Smooth muscle cell (in vitro differentiated cells): ENCODE data around the gene JPH3. TPM values are rescaled to one million over a fixed set of nuclear protein-coding genes. Genes with fewer than 3 reads are reported as not detected.

ENCODE experiments used
- DNase-seq: peaks from one replicate; lab custom pipeline; 2025; ENCODE audit not compliant: unreplicated experiment; lab: John Stamatoyannopoulos, UW
- H2AFZ ChIP-seq: fragments of 200-600 bp; sonication (generic); 2 replicates; pipeline ENCODE4 v1.6.0; 2016; ENCODE audit warnings: antibody characterized with exemption, low read depth, mild to moderate bottlenecking
- H3F3A ChIP-seq: fragments of 200-600 bp; sonication (generic); 2 replicates; pipeline ENCODE4 v1.6.0; 2017; ENCODE audit warnings: antibody characterized with exemption, low read depth
- H3K27ac ChIP-seq: fragments of 200-600 bp; sonication (generic); 2 replicates; pipeline ENCODE4 v1.5.1; 2016; ENCODE audit warnings: low read depth, mild to moderate bottlenecking
- H3K27me3 ChIP-seq: fragments of 200-600 bp; sonication (generic); 2 replicates; pipeline ENCODE4 v1.6.1; 2016; ENCODE audit warnings: low read depth, mild to moderate bottlenecking
- H3K36me3 ChIP-seq: fragments of 200-600 bp; sonication (generic); 2 replicates; pipeline ENCODE4 v1.5.1; 2016; ENCODE audit warnings: low read depth
- H3K4me1 ChIP-seq: fragments of 200-600 bp; sonication (generic); 2 replicates; pipeline ENCODE4 v1.5.1; 2016; ENCODE audit warnings: low read depth
- H3K4me2 ChIP-seq: fragments of 200-600 bp; sonication (generic); 2 replicates; pipeline ENCODE4 v1.6.0; 2016; ENCODE audit warnings: mild to moderate bottlenecking
- H3K4me3 ChIP-seq: fragments of 200-600 bp; sonication (generic); 2 replicates; pipeline ENCODE4 v1.5.1; 2016; ENCODE audit warnings: mild to moderate bottlenecking
- H3K79me2 ChIP-seq: fragments of 200-600 bp; sonication (generic); 2 replicates; pipeline ENCODE4 v1.6.0; 2016; ENCODE audit warnings: low read depth, mild to moderate bottlenecking
- H3K9ac ChIP-seq: fragments of 200-600 bp; sonication (generic); 2 replicates; pipeline ENCODE4 v1.6.0; 2016; ENCODE audit warnings: low read depth
- H3K9me3 ChIP-seq: fragments of 200-600 bp; sonication (generic); replicated peaks from 2 replicates; pipeline ENCODE4 v1.5.1; 2016; ENCODE audit warnings: low read depth
- H4K20me1 ChIP-seq: fragments of 200-600 bp; sonication (generic); 2 replicates; pipeline ENCODE4 v1.6.0; 2016; ENCODE audit warnings: low read depth
- CTCF ChIP-seq: fragments of 200-600 bp; sonication (generic); IDR thresholded peaks from 2 replicates; pipeline ENCODE4 v1.5.1; 2017; ENCODE audit warnings: borderline replicate concordance, mild to moderate bottlenecking, antibody characterized with exemption; ENCODE audit not compliant: insufficient read depth, poor library complexity, severe bottlenecking
- WGBS: methylation state at CpG from one replicate; pipeline ENCODE4 v1.1.7; 2016; ENCODE audit warnings: low lambda C conversion rate; 5-methylcytosine and 5-hydroxymethylcytosine counted together
- polyA plus RNA-seq: library from polyadenylated mRNA; unstranded; fragments of >200 nt; fragmentation: Nextera tagmentation; extraction: Ambion mirVana; gene quantifications from 2 replicates; pipeline ENCODE4 v1.2.1, GENCODE V29; 2016
- total RNA-seq: library from RNA; depleted of rRNA; stranded (reverse); fragments of >200 nt; gene quantifications from 2 replicates; pipeline ENCODE4 v1.2.3, GENCODE V29; 2014

The JPH3 gene
- total and polyA plus RNA-seq, 2 experiments from 2014 or later, result 2.1 to 2.4 TPM

DNA sequence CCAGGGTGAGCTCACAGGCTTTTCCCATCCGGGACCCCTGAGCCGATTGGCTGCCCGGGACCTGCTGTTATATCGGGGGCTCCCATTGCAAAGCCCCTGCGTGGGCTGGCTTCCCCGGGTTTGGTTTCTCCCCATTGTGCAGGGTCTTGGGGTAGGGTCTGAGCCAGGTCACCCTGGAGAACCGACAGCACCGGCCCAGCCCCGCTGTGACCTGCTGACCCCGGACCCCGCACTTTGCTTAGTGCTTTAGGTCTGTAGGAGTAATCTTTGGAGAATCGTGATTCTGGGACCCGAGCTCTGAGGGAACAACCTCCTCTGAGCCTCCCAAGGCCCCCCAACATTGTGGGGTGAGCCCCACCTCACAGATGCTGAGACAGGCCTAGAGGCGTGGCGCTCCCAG, 62.9 kb downstream of the JPH3 start:
- H3K79me2 ChIP-seq, result no peaks in the 10 kb centered on the region
- WGBS, result 93% methylated on average over 15 of the region's 15 CpGs

DNA sequence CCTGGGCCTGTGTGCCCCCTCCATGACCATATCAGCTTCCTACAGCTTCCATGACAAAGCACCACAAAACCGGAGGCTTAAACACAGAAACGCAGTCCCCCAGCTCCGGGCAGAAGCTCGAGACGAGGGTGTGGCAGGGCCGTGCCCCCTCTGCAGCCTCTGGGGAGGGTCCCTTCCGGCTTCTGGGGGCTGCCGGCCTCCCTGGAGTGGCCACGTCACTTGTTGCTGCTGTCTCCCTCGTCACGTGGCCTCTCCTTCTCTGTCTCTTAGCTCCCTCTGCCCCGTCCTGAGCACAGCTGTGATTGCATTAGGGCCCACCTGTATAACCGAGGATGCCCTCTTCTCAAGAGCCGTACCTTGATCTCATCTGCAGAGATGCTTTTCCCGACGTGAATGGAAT, 64.6 kb downstream of the JPH3 start:
- no peak overlapping the region for H3K4me2 ChIP-seq
- H3K79me2 ChIP-seq, result no peaks in the 10 kb centered on the region
- WGBS, result 83% methylated on average over 16 of the region's 16 CpGs
- TF ChIP-seq CTCF, result no peak
- H3F3A ChIP-seq, result no peaks in the 10 kb centered on the region
- no peak overlapping the region for H3K4me3 ChIP-seq
- no peak overlapping the region for H2AFZ ChIP-seq
- DNase-seq, result no peak
- no peaks in the 10 kb centered on the region for H3K9me3 ChIP-seq
- peaks cover 8% of the 10 kb centered on the region for H4K20me1 ChIP-seq
- H3K27ac ChIP-seq, result no peak overlapping the region
- no peaks in the 10 kb centered on the region for H3K27me3 ChIP-seq
- H3K4me1 ChIP-seq, result no peaks in the 10 kb centered on the region
- no peak overlapping the region for H3K9ac ChIP-seq
- no peaks in the 10 kb centered on the region for H3K36me3 ChIP-seq

More for the DNA sequence above, 62.9 kb downstream of the JPH3 start:
- H3K27ac ChIP-seq, result no peak overlapping the region
- no peaks in the 10 kb centered on the region for H3K4me1 ChIP-seq
- no peaks in the 10 kb centered on the region for H3F3A ChIP-seq
- H3K27me3 ChIP-seq, result no peaks in the 10 kb centered on the region
- H3K9ac ChIP-seq, result no peak overlapping the region
- no peak for TF ChIP-seq CTCF
- peaks cover 17% of the 10 kb centered on the region for H4K20me1 ChIP-seq
- H3K9me3 ChIP-seq, result no peaks in the 10 kb centered on the region
- H2AFZ ChIP-seq, result no peak overlapping the region
- no peak overlapping the region for H3K4me3 ChIP-seq
- H3K4me2 ChIP-seq, result no peak overlapping the region
- H3K36me3 ChIP-seq, result no peaks in the 10 kb centered on the region
- DNase-seq, result no peak

DNA sequence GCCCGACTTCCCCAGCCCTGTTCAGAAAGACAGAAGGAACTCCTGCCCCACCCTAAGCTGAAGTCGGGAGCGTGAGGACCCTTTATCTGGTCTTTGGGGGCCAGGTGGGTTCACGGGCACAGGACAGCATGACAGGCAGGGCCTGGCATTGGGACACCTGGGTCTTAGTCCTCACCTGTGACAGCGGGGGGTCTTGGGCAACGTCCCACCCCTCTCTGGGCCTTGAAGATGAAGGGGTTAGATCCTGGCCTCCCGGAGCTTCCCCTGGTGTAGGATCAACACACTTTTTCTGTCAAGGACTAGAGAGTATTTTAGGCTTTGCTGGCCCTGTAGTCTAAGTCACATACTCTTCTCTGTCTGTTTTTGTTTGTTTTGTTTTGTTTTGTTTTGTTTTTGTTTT, 65.1 kb downstream of the JPH3 start:
- H3K9me3 ChIP-seq, result no peaks in the 10 kb centered on the region
- H4K20me1 ChIP-seq, result peaks cover 5% of the 10 kb centered on the region
- WGBS, result 89% methylated on average over 7 of the region's 7 CpGs
- no peaks in the 10 kb centered on the region for H3F3A ChIP-seq
- H3K27me3 ChIP-seq, result no peaks in the 10 kb centered on the region
- no peak for TF ChIP-seq CTCF
- no peak overlapping the region for H2AFZ ChIP-seq
- H3K4me3 ChIP-seq, result no peak overlapping the region
- H3K4me2 ChIP-seq, result no peak overlapping the region
- no peaks in the 10 kb centered on the region for H3K36me3 ChIP-seq
- H3K79me2 ChIP-seq, result no peaks in the 10 kb centered on the region
- no peak overlapping the region for H3K9ac ChIP-seq
- no peak overlapping the region for H3K27ac ChIP-seq
- DNase-seq, result no peak
- no peaks in the 10 kb centered on the region for H3K4me1 ChIP-seq

- whole genome bisulfite sequencing, result 93% methylated on average over 19 of the region's 19 CpGs
Measured at GRCh38 chr16:87667946-87668345, 65.6 kb downstream of the JPH3 start.

More at GRCh38 chr16:87667946-87668345, 65.6 kb downstream of the JPH3 start:
- Histone ChIP-seq H3F3A (no peaks in the 10 kb centered on the region), H3K4me2 (no peak overlapping the region), H3K27me3 (no peaks in the 10 kb centered on the region), H3K9ac (no peak overlapping the region), H3K27ac (no peak overlapping the region), H3K4me3 (no peak overlapping the region), H3K4me1 (no peaks in the 10 kb centered on the region), H4K20me1 (peaks cover 5% of the 10 kb centered on the region), H2AFZ (no peak overlapping the region), H3K79me2 (no peaks in the 10 kb centered on the region), H3K9me3 (no peaks in the 10 kb centered on the region), H3K36me3 (no peaks in the 10 kb centered on the region)
- TF ChIP-seq CTCF, result no peak
- DNase-seq, result no peak
